ENCODE measurements around the gene BSND. TPM values are rescaled to one million over a fixed set of nuclear protein-coding genes. Genes with fewer than 3 reads are reported as not detected.

BSND gene
- total and polyA plus RNA-seq, 9 donors, result 0.10 to 0.46 (median 0.10) TPM; not detected in 6

GRCh38 chr1:55057956-55058298 is 59.2 kb downstream of the BSND start:
- WGBS, 3 donors, result 85 to 100% (median 96%) methylated on average over 6 of the region's 6 CpGs
- H3K4me3 ChIP-seq, result no peak overlapping the region
- intact Hi-C loops (cut with DNase I), result no loop called here
- no peaks in the 10 kb centered on the region for H3K9me3 ChIP-seq
- H3K27ac ChIP-seq, result no peak overlapping the region
- no peaks in the 10 kb centered on the region for H3K4me1 ChIP-seq (ENCODE audit: insufficient read depth)
- no peaks in the 10 kb centered on the region for H3K27me3 ChIP-seq
- TF ChIP-seq EP300 (IDR thresholded peaks at IDR 0.05) (no peak), POLR2A (IDR thresholded peaks at IDR 0.05) (no peak)
- TF ChIP-seq, protein P1, sequence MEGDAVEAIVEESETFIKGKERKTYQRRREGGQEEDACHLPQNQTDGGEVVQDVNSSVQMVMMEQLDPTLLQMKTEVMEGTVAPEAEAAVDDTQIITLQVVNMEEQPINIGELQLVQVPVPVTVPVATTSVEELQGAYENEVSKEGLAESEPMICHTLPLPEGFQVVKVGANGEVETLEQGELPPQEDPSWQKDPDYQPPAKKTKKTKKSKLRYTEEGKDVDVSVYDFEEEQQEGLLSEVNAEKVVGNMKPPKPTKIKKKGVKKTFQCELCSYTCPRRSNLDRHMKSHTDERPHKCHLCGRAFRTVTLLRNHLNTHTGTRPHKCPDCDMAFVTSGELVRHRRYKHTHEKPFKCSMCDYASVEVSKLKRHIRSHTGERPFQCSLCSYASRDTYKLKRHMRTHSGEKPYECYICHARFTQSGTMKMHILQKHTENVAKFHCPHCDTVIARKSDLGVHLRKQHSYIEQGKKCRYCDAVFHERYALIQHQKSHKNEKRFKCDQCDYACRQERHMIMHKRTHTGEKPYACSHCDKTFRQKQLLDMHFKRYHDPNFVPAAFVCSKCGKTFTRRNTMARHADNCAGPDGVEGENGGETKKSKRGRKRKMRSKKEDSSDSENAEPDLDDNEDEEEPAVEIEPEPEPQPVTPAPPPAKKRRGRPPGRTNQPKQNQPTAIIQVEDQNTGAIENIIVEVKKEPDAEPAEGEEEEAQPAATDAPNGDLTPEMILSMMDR (IDR thresholded peaks at IDR 0.05), result no peak
- DNase-seq, result no peak
- H3K36me3 ChIP-seq, result no peaks in the 10 kb centered on the region

- Histone ChIP-seq H3K36me3 (no peaks in the 10 kb centered on the region), H3K4me3 (no peak overlapping the region), H3K4me1 (ENCODE audit: insufficient read depth) (no peaks in the 10 kb centered on the region), H3K27me3 (no peaks in the 10 kb centered on the region), H3K27ac (no peak overlapping the region), H3K9me3 (no peaks in the 10 kb centered on the region)
- no peak for TF ChIP-seq POLR2A (IDR thresholded peaks at IDR 0.05)
- TF ChIP-seq, protein P1 (IDR thresholded peaks at IDR 0.05), result no peak
- no peak for TF ChIP-seq EP300 (IDR thresholded peaks at IDR 0.05)
- intact Hi-C loops (cut with DNase I), result no loop called here
- 88 to 90% (median 88%) methylated on average over 14 of the region's 14 CpGs for WGBS, 3 donors
- DNase-seq, result no peak
Observed at GRCh38 chr1:55059302-55060132, 60.8 kb downstream of the BSND start.

DNA sequence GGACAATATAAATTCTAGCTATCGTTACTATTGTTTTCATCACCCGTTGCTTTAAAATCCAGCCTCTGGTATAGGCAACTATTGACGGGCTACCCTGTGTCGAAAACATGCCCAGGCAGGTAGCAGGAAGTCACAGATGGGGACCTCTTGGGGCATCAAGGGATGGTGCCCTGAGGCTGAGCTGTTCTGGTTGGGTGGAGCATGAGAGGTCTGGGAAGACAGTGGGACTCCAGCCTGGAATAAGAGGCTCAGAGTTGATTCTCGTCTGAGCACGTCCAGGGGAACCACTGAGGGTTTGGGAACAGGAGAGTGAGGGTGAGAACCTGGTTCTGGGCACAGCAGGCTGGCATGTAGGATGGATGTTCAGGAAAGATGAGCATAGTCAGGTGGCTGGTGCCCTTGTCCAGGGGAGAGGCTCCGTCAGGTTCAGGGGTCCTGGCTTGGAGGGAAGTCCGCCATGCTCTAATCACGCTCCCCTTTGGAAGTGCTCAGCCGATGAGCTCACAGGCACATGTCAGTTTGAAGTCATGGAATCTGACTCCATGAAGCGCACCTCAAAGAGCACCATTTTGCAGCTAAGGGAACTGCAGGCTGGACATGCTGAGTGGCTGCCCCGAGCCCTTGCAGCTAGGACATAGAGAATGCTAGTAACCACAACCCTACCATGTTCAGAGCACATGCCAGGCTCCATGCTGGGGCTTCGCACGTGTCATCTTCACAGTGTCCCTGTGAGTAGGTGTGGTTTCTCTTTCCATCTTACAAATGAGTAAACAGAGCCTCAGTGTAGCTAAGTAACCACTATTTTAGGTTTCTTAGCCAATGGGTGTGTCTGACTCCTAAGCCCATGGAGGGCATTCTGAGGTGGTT is 61.6 kb downstream of the BSND start:
- Histone ChIP-seq H3K4me1 (ENCODE audit: insufficient read depth) (peaks cover 4% of the 10 kb centered on the region), H3K9me3 (no peaks in the 10 kb centered on the region), H3K4me3 (no peak overlapping the region), H3K27ac (no peak overlapping the region), H3K36me3 (no peaks in the 10 kb centered on the region), H3K27me3 (no peaks in the 10 kb centered on the region)
- 92 to 96% (median 94%) methylated on average over 14 of the region's 14 CpGs for WGBS, 3 donors
- TF ChIP-seq, protein P1 (IDR thresholded peaks at IDR 0.05), result no peak
- TF ChIP-seq POLR2A (IDR thresholded peaks at IDR 0.05) (no peak), EP300 (IDR thresholded peaks at IDR 0.05) (no peak)
- no peak for DNase-seq
- intact Hi-C loops (cut with DNase I), result no loop called here

- WGBS, 3 donors, result 79% methylated on average over 13 of the region's 13 CpGs
- H3K27me3 ChIP-seq, result no peaks in the 10 kb centered on the region
- DNase-seq, result peak in 1 of 5 donors; percentile 31
- TF ChIP-seq, protein P1 (IDR thresholded peaks at IDR 0.05), result no peak
- TF ChIP-seq EP300 (IDR thresholded peaks at IDR 0.05), result no peak
- no peak for TF ChIP-seq POLR2A (IDR thresholded peaks at IDR 0.05)
- no peak overlapping the region for H3K4me3 ChIP-seq
- H3K27ac ChIP-seq, result no peak overlapping the region
- intact Hi-C loops (cut with DNase I), result no loop called here
- H3K9me3 ChIP-seq, result no peaks in the 10 kb centered on the region
- H3K36me3 ChIP-seq, result no peaks in the 10 kb centered on the region
- H3K4me1 ChIP-seq (ENCODE audit: insufficient read depth), result peaks cover 4% of the 10 kb centered on the region
Observed at GRCh38 chr1:55061000-55061705, 62.4 kb downstream of the BSND start.

All from ovary (tissue), 9 donors.